ENCODE data around the gene SYT1.
A peak's percentile ranks its signal among the peaks of the same experiment; 100 is the strongest.

The SYT1 gene

DNA sequence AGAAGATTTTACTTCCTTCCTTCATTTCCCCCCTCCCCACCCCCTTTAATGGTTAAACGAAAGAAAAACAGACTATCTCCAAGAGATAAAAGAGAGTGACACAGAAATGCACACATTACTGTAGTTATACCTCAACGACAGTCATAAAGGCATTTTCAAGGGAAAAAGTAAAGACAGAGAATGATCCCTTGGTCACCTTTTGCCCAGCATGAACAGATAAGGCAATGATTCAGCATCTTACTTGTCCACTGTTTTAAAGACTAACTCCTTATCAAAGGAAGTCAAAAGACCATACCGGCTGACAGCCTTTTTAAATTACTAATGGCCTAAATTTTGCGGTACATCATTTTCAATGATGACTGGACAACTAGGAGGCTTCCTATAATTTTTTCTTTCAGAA lies 499.6 kb downstream of the SYT1 start:
- H3K4me3 ChIP-seq = no peak overlapping the region

DNA sequence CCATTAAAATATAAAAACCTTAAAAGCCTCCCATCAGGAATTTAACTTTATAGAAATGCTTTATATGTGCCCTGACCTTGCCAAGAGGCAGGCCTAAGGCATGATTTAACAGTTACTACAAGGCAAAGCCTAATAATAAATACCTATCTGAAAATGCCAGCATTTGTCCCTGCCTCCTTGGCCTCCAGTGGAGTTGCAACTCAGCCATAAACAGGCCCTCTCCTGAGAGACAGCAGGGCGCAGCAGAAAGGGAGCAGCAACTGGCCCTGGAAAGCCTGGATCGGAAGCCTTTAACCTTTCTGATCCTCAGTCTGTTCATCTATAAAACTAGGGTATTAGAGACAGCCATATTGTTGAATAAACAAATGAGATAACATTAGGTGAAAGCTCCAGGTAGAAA lies 501.8 kb downstream of the SYT1 start:
- H3K4me3 ChIP-seq = no peak overlapping the region
- H3K27ac ChIP-seq = no peak overlapping the region

More for the DNA sequence above, 499.6 kb downstream of the SYT1 start:
- no peak overlapping the region for H3K27ac ChIP-seq

DNA sequence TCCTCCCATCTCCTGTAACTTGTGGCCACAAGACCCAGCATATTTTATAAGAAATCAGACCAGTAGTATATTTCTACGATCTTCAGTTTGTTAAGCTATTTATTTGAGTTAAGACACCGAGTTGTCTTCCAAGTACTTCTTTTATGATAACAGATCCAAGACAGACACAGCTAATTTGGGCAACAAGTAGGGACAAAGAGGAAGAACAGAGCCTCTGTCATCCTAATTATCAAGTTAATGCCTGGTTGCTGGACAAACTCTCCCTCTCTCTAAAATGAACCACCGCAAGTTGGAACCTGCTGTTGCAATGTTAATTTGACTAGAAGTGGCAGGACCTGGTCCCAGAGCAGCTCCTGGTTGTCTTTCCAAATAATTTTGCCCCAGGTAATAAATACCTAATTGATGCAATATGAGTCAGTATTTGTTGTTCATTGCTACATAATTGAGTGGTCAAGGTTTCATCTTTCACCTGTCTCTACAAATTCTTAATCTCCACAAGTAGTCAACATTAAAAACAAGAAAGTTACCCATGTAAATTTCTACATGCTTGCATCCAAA lies 502.5 kb downstream of the SYT1 start:
- H3K4me3 ChIP-seq = no peak overlapping the region
- no peak overlapping the region for H3K27ac ChIP-seq

DNA sequence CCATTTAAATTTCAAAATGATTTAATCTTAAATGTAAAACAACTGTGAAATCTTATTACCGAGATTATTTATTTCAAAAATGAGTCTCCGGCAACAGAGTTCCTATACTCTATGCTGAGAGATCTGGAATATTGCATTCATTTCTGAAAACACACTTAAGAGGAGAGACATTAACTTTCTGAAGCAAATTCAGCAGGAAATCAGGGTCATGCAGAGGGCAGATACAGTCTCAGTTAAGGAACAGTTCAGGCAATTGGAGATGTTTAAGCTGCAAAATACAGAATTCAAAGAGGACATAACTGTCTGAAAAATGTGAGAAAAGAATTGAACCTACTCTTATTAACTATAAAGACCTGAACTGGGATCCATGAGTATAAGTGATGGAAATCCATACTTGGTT lies 505.4 kb downstream of the SYT1 start:
- Histone ChIP-seq H3K4me3 (no peak overlapping the region), H3K27ac (no peak overlapping the region)

DNA sequence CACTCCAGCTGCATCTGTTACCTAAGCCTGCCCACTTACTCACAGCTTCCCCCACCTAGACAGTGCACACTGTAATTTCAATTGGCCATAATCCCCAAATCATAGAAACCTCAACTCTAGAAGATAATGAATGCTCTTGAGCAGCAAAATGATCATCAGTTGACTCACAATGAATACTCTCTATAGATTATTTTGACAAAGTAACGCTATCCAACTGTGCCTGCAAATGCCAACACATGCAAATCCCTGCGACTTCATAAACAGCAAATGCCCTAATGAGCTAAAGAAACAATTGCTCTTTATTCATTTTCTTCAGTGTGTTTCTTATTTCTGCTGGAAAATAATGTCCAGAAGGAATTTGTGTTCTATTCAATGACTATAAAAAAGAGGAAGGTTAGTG lies 506.7 kb downstream of the SYT1 start:
- H3K4me3 ChIP-seq = no peak overlapping the region
- no peak overlapping the region for H3K27ac ChIP-seq

DNA sequence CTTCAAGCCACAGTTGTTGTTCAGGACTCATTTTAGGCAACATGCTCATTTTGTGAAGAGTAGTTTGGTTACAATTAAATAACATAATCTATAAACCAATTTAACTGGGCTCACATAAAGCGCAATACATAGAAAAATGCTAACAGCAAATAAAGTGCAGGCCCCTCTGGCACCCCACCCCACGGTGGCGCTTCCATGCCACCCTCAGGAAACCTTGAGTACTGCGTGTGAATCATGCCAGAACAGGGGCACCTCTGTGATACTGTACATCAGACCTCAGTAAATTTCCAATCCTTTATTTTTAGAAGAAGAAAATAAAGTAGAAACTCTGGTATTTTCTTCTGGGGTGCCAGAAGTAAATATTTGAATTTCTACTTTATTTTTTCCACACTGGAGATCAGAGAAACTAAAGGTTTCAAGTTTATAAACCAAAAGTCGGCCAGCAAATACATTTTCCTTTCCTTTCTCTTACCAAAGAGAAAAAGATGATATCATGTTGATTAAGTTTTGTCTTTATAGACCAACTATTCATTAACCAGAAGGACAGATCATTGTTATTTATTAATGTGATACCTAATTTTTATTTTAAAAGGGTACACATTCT lies 509.4 kb downstream of the SYT1 start:
- H3K27ac ChIP-seq = no peak overlapping the region

DNA sequence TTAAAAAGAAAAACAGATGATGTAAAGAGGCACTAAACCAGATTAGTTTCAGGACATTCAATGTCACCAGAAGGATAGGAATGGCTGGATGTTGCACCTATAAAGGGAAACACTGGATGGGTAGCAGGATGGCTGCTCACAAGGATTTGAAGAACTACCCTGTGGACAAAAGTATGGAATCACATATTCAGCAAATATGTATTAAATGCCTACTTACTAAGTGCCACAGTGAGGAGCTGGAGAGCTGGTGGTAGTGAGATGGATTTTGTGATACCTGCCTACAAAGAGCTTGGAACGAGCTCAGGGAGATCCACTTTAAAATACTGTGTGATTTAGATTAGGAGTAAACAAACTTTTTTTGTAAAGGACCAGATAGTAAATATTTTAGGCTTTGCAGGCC lies 510.0 kb downstream of the SYT1 start:
- no peak overlapping the region for H3K4me3 ChIP-seq
- no peak overlapping the region for H3K27ac ChIP-seq

More for the DNA sequence above, 509.4 kb downstream of the SYT1 start:
- no peak overlapping the region for H3K4me3 ChIP-seq

DNA sequence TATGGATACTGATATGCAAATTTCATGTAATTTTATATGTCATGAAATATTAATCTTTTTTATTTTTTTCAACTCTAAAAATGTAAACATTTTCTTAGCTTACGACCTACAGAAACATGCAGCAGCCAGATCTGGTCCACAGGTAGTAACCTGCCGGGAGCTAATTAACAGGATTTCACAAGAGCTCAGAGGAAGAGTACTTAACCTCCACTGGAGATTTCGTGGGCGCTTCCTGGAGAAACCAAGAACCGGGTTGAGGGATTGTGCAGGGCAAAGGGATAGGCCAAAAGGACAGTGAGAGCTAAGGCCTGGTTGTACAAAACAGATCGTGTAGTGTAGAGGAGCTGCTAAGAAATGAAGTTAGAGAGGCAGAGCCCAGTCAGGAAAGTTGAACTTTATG lies 510.5 kb downstream of the SYT1 start:
- Histone ChIP-seq H3K27ac (peak overlapping the region in 1 of 21 experiments; percentile 24), H3K4me3 (no peak overlapping the region)

DNA sequence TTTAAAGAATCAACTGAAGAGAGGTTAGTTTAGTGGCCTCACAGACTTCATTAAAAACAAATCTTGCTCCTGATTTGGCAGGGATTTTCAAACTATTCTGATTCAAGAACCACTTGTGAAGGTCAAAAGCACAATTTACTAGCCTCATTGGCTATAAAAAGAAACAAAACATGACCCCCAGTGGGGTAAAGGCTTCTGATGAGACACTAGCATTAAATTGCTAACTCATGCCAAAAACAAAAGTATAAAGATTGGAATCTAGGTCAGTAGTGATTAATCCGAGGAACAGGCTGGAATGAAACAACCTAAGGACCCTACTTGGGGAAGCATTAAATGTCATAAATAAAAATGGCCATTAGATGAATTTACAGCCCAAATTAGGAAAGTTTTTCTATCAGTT lies 513.9 kb downstream of the SYT1 start:
- Histone ChIP-seq H3K4me3 (no peak overlapping the region), H3K27ac (no peak overlapping the region)

DNA sequence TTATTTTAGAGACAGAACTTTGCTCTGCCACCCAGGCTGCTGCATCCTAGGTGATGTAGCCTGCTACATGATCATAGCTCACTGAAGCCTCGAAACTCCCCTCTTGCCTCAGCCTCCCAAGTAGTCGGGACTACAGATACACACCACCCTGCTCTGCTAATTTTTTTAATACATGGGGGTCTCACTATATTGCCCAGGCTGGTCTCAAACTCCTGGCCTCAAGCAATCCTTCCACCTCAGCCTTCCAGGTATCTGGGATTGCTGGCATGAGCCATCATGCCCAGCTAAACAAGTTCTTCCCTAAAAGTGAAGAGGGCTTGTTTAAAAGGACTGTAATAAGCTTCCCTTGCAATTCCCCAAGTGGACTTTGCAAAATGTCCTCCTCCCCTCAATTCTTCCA lies 515.8 kb downstream of the SYT1 start:
- no peak overlapping the region for H3K27ac ChIP-seq

DNA sequence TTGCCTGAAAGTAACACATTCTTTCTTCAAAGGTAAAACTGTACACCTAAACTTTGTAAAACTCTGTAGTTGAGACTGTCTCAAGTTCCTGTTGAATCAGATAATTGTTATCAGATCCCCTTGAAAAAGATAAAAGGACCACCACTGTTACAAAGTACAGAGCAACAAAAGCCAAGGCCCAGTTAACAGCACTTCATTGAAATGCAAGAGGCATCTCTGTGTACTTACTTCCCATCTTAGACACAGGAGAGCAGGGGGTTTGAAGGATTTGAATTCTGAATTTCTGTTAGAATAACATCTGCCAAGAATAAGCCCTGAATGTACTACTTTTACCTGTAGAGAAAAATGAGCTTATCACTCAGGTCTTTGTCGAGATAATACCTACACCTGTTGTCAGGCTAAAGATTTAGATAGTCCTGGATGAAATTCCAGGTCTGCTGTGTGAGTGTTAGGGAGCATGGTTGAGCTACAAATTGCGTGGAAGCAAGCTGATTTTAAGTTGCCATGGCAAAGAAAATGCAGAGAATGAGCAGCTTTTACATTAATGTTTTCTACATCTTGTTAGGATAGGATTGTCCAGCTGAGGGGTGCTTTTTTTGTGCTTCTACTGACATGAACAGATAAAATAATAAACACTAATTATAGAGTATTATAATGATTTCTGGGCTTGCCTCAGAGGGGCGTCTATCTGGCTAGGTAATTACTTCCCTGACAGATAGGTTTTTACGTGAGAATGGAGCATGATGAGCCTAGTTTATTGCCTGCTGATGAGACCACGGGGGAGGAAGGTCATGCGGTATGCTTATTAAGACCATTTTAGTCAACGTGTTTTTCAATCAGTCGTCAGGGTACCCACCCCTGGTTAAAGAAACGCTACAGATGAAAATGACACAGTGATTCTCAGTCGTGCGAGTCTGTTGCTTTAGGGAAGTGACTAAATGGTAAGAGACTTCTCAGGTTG lies 517.0 kb downstream of the SYT1 start:
- Histone ChIP-seq H3K4me3 (no peak overlapping the region), H3K27ac (no peak overlapping the region)

More for the DNA sequence above, 515.8 kb downstream of the SYT1 start:
- H3K4me3 ChIP-seq = no peak overlapping the region

DNA sequence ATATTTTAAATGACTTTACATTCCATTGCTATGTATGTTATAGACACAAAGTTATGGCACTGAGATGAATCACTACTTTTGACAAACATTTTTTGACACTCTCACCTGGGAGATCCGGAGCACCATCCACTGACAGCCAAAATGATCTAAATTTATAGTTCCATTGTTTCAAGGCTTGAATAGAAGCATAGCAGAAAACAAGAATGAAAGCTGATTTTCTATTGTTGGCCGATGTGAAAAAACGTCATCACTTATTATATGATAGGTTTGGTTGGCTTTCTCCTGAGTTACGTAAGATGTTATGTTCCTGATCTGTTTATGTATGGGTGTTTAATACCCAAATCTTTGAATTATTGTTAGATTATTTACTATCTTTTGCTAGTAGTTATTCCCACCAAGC lies 520.0 kb downstream of the SYT1 start:
- H3K27ac ChIP-seq = no peak overlapping the region
- no peak overlapping the region for H3K4me3 ChIP-seq

DNA sequence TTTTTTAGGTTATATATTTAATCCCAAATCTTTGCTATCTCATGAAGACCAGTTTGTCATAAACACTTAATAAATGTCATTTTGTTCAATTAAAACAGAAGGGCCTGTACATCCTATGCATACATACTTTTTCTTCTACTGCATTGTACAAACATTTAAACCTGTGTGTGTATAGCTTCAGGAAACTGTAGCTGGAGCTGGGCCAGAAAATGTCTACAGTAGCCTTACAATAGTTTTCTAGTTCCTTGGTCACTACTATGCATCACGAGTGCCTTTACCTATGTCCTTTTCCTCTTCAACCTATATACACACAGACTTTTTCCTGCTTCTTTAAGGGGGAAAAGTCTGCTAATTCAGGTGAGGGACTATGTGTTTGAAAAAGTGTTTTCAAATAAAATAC lies 523.4 kb downstream of the SYT1 start:
- no peak overlapping the region for H3K27ac ChIP-seq
- no peak overlapping the region for H3K4me3 ChIP-seq

DNA sequence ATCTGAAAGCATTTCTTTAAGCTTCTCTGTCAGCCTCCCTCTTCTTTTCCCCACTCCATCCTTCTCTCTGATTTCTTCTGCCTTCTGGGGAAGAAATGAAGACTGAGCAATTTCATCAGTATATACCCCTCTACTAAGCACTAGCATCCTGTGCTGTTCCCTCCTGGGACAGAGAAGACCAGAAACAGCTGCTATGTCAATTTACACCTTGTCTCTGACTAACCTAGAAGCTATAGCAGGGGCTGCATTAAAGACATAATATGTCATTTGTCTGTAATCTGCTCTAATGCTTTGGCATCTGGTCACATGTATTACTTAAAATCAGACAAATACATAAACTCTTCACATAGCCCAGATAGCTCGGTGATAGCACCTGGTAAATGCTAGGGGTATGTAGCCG lies 529.3 kb downstream of the SYT1 start:
- no peak overlapping the region for H3K27ac ChIP-seq
- H3K4me3 ChIP-seq = no peak overlapping the region

DNA sequence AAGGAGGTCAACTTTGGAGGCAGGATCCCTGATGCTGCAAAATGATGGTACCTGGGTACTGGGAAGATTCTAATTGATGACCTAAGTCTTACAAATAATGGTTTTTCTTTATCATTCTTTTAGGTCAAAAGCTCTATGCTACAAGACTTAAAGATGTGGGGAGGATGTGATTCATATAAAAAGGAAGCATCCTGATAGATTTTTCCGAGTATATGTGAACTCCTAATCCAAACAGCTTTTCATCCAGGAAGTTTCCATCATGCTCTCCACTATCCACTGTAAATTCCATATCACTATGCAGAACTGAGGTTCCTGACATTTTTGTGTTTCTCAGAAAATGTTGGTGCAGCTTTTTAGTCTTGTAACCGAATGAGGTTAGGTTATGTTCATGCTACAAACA lies 533.0 kb downstream of the SYT1 start:
- no peak overlapping the region for H3K27ac ChIP-seq
- H3K4me3 ChIP-seq = no peak overlapping the region

DNA sequence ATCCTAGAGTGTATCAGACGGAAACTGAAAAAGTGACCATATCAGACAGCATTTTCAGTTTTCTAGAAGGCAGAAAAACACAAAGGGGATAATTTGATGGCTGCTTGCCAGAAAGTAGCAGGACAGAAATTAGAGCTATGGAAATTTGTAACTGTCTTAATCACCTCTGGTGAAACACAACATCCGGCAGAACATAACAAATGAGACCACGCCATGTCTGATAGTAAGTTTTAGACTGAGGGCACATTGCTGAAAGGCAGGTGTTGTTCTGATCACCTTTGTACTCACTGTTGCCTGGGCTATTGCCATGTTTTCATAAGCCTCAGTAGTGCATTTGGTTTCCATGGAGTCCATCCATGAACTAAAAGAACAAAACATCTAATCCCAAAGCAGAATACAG lies 535.9 kb downstream of the SYT1 start:
- H3K27ac ChIP-seq = no peak overlapping the region
- H3K4me3 ChIP-seq = no peak overlapping the region

DNA sequence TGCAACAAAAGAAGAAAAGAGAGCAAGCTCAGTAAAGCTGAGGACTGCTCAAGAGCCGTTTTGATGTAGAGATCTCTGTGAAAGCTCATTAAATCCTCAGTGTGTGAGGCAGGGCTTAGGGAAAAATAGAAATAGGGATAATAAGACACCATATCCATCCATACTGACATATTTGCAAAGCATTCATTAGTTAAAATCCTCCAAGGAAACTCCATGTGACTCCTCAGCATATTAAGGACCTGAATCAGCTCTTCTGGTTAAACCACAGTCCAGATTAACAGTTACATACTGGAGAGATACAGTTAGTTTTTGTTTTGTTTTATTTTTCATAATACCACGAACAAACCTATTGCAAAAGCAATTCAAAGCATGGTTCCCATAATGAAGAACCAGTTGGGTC lies 538.0 kb downstream of the SYT1 start:
- Histone ChIP-seq H3K4me3 (no peak overlapping the region), H3K27ac (no peak overlapping the region)

DNA sequence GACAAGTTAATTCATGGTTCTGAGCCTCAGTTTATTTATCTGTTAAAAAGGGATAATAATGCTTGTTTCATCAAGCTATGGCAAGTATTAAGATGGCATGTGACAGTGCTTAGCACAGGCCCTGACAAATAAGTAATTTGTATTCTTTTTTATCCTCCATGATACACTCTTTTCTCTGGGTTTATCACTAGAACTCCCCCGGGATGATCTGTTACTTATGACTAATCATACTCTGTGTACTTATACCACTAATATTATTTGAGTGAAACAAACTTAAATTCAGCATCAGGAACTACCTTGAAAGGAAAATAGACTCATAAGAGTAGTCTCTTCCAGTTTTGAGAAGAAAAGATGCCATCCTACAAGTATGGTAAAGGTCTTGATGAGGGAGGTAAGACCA lies 542.4 kb downstream of the SYT1 start:
- H3K4me3 ChIP-seq = no peak overlapping the region
- no peak overlapping the region for H3K27ac ChIP-seq

DNA sequence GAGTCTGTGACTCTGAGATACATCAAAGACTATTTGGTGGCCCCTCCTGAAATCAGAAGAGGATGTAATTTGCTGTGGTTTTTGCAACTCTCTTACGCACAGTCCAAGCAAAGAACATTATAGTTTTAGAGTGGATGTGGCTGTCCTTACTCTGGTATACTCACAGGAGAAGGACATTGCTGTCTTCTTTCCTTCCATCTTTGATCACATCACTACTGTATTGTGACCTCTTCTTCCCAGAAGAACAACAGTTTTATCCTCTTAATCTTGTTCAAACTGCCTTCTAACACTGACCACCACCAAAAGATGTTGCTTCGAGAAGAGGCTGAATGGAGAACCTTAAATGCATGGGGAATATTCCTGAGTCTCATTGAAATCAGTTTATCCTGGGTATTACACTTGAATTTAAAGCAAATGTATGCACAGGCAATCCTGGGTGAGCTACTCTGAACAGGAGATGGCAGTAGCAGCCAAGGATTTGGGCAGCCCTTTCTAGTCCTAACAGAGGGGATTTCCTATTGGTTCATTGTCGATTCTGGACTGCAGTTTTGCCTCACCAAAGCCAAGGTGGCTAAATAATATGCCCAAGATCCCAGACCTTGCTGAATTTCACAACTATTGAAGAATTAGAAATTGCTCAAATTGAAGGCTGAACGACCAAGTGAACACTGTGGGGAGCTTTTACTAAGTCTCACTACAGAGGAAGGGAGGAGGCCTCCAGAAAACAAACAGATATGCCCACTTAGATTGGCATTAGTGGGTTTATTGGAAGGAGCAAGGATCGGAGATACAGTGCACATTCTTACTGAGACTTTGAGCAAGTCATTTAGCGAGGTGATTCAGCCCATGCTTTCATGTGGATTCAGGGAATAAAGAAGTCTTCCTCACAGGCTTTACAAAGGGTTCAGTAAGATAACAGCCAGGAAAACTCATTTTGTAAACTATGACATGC lies 543.4 kb downstream of the SYT1 start:
- Histone ChIP-seq H3K27ac (peak overlapping the region in 6 of 21 experiments; percentile 9 to 66 (median 16)), H3K4me3 (no peak overlapping the region)

DNA sequence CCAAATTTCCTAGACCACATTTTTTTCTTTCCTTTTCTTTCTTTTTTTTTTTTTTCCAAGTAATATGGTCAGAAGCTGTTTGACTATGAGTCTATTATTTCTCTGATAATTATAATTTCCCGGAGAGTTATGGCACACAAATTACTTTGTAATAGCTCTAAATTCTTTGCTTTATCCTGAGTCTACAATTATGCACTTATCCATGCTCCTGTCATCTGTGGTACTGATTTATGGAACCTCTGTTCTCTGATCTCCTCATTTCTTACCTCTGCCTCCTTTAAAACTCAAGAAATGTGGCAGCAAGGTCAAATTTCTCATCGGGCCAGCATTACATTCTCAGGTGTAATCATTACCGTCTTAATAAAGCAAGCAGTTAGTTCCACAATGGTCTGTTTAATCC lies 544.1 kb downstream of the SYT1 start:
- Histone ChIP-seq H3K27ac (peak overlapping the region in 9 of 21 experiments; percentile 9 to 69 (median 32)), H3K4me3 (no peak overlapping the region)

Measured in skin epidermis (tissue), 12 donors.